Heart right ventricle (tissue), 16 donors: ENCODE data around the gene BAG5. TPM values are rescaled to one million over a fixed set of nuclear protein-coding genes. Genes with fewer than 3 reads are reported as not detected.

ENCODE experiments used
- ATAC-seq, 8 donors: fragments of 200-7000 bp; cut with Tn5 transposase; one replicate each; pipeline ENCODE4 v1.9.1; 2020; ENCODE audit warnings: mild to moderate bottlenecking in 8 of 8, moderate library complexity in 8 of 8, moderate number of reproducible peaks in 1 of 8
- DNase-seq, 2 donors: peaks; one replicate each; pipeline ENCODE4 v3.0.0-alpha.2; 2020
- H3K27ac ChIP-seq, 10 donors: fragments of 200-600 bp; sonication (generic) in 2 of 10; one replicate each; pipeline versions ENCODE4 v1.5.0 to v1.8.0; 2020 to 2022; ENCODE audit warnings: mild to moderate bottlenecking in 3 of 10
- H3K27me3 ChIP-seq, 7 donors: fragments of 200-600 bp; one replicate each; pipeline ENCODE4 v1.8.0; 2021 to 2022; ENCODE audit warnings: mild to moderate bottlenecking in 2 of 7
- H3K36me3 ChIP-seq, 9 donors: fragments of 200-600 bp; sonication (generic) in 1 of 9; one replicate each; pipeline versions ENCODE4 v1.5.0 to v1.8.0; 2020 to 2022; ENCODE audit warnings: mild to moderate bottlenecking in 2 of 9
- H3K4me1 ChIP-seq, 9 donors: fragments of 200-600 bp; sonication (generic) in 1 of 9; one replicate each; pipeline versions ENCODE4 v1.5.0 to v1.8.0; 2020 to 2022; ENCODE audit warnings: mild to moderate bottlenecking in 4 of 9
- H3K4me3 ChIP-seq, 10 donors: fragments of 200-600 bp; sonication (generic) in 2 of 10; one replicate each; pipeline versions ENCODE4 v1.5.0 to v1.8.0; 2020 to 2022; ENCODE audit warnings: mild to moderate bottlenecking in 7 of 10, moderate library complexity in 2 of 10
- H3K9me3 ChIP-seq, 11 donors: fragments of 200-600 bp in 10 of 11; sonication (generic) in 2 of 11; one replicate each; pipeline versions ENCODE4 v1.5.0 to v1.8.0; 2013 to 2022; ENCODE audit warnings: mild to moderate bottlenecking in 2 of 11, control low read depth in 1 of 11, moderate library complexity in 1 of 11
- CTCF ChIP-seq, 9 donors: fragments of 200-600 bp; sonication (generic) in 2 of 9; IDR thresholded peaks; one replicate each; pipeline versions ENCODE4 v1.5.0 to v1.8.0; 2021 to 2022; ENCODE audit warnings: antibody characterized with exemption in 9 of 9, mild to moderate bottlenecking in 5 of 9, moderate library complexity in 1 of 9
- WGBS, 2 donors: extraction: QIAGEN DNeasy Blood & Tissue Kit; methylation state at CpG; one replicate each; pipeline ENCODE4 v1.1.7; 2013; ENCODE audit warnings: inconsistent platforms in 1 of 2; 5-methylcytosine and 5-hydroxymethylcytosine counted together
- intact Hi-C, 10 donors: fragments of 100-400 bp; cut with DNase I; formaldehyde crosslinking; loops; one replicate each; pipeline versions ENCODE4 v1.11.1 to v1.14.2; 2022
- polyA plus RNA-seq, 2 donors: library from polyadenylated mRNA; stranded (reverse); fragments of 200-250 nt; gene quantifications; one replicate each; pipeline ENCODE4 v1.2.3, GENCODE V29; 2013
- total RNA-seq, 10 donors: library from RNA; stranded (reverse); fragmentation: NEBNext Ultra II Directional in 3 of 10; extraction: Animal tissue kit (Norgen Biotek cat#: 25700) in 3 of 10; gene quantifications; one replicate each; pipeline versions ENCODE4 v1.2.1 to v1.2.4, GENCODE V29; 2021 to 2023
- donor health status: Arrhythmogenic right ventricular cardiomyopathy.
- donor health status: ischemic (EF 13 %, LVEDD 7.1; RV severe dilation, severe dysfunction).
- donor health status: healthy with polysubstance abuse.
- donor health status: DM: no; HTN: yes; CAD: no.
- donor health status: DM: no; HTN: no; CAD: no.
- donor health status: ischemic (EF 25% LVEDD 6.9; RV normal size, moderate dysfunction).
- donor health status: ischemic (EF 25% LVEDD 5.7; RV mildly dilated, moderate dysfunction).
- donor health status: healthy.
- donor health status: DM: yes; HTN: yes; CAD: no.
- donor health status: Ischemic cardiomyopathy.
- donor health status: ischemic (EF 35%, LVEDD 5.7; RV mildly dilated, moderate dysfunction).
- donor health status: nonischemic (EF 11% LVEDD 7.7; RV severe dilation, severe dysfunction).
- donor health status: DM: yes; HTN: yes; CAD: no.
- donor health status: PGD.
- donor health status: ischemic (EF 29% LVEDD 5.4; RV normal size, mild dysfunction).
- donor health status: nonischemic (EF 23%, LVEDD 6.1; RV moderate dilation, normal function).

The BAG5 gene
- total and polyA plus RNA-seq, 12 donors: 5.0 to 19.7 (median 15.7) TPM

- peaks cover 0 to 26% (median 0%) of the 10 kb centered on the region in 7 donors for H3K27me3 ChIP-seq
- ATAC-seq: peak in 4 of 8 donors; percentile 7 to 27 (median 14)
- no peaks in the 10 kb centered on the region for H3K9me3 ChIP-seq
- H3K4me1 ChIP-seq: peaks cover 42 to 87% (median 58%) of the 10 kb centered on the region in 9 donors
- DNase-seq: no peak
- WGBS, 2 donors: 37 to 42% methylated on average over 20 of the region's 20 CpGs
- peak overlapping the region in 9 of 10 donors; percentile 10 to 65 (median 53) for H3K27ac ChIP-seq
- intact Hi-C loops: loop anchor here in 9 of 10 donors (1.0 to 2.0 kb wide), 2 partner anchors 28 to 29 kb away; no protein-coding TSS in a partner anchor
- H3K36me3 ChIP-seq: peaks cover 0 to 4% (median 0%) of the 10 kb centered on the region in 9 donors
- no peak overlapping the region for H3K4me3 ChIP-seq
- no peak for TF ChIP-seq CTCF (IDR thresholded peaks at IDR 0.05)
These were observed 44.6 kb downstream of the BAG5 start for GRCh38 chr14:103517721-103518421.

- H3K4me1 ChIP-seq: peaks cover 42 to 91% (median 62%) of the 10 kb centered on the region in 9 donors
- intact Hi-C loops: no loop called here
These were observed 45.3 kb downstream of the BAG5 start for GRCh38 chr14:103517174-103517566.

GRCh38 chr14:103516426-103517173 lies 45.9 kb downstream of the BAG5 start:
- no peak for TF ChIP-seq CTCF (IDR thresholded peaks at IDR 0.05)
- Histone ChIP-seq H3K9me3 (no peaks in the 10 kb centered on the region), H3K4me1 (peaks cover 40 to 85% (median 62%) of the 10 kb centered on the region in 9 donors), H3K27me3 (peaks cover 0 to 15% (median 0%) of the 10 kb centered on the region in 7 donors), H3K27ac (peak overlapping the region in 4 of 10 donors; percentile 21 to 58 (median 43)), H3K4me3 (no peak overlapping the region), H3K36me3 (peaks cover 0 to 13% (median 0%) of the 10 kb centered on the region in 9 donors)
- intact Hi-C loops: no loop called here
- DNase-seq (no peak), ATAC-seq (no peak)
- WGBS, 2 donors: 64 to 70% methylated on average over 10 of the region's 10 CpGs

More at GRCh38 chr14:103517174-103517566, 45.3 kb downstream of the BAG5 start:
- peaks cover 0 to 21% (median 0%) of the 10 kb centered on the region in 7 donors for H3K27me3 ChIP-seq
- DNase-seq (no peak), ATAC-seq (no peak)
- H3K4me3 ChIP-seq: no peak overlapping the region
- no peaks in the 10 kb centered on the region for H3K9me3 ChIP-seq
- peak overlapping the region in 5 of 10 donors; percentile 21 to 65 (median 58) for H3K27ac ChIP-seq
- peaks cover 0 to 11% (median 0%) of the 10 kb centered on the region in 9 donors for H3K36me3 ChIP-seq
- no peak for TF ChIP-seq CTCF (IDR thresholded peaks at IDR 0.05)
- 53 to 58% methylated on average over 10 of the region's 10 CpGs for WGBS, 2 donors
